ENCODE results near the gene KRT79. TPM values are rescaled to one million over a fixed set of nuclear protein-coding genes. Genes with fewer than 3 reads are reported as not detected.

The KRT79 gene
- total and polyA plus RNA-seq, 2 of the 8 experiments (the other 6 are each of a cell fraction or from before 2014, with no cell fraction given): not detected

- peak overlapping the region; percentile 87; the same call in 1 of the 2 replicates for H2BK12ac ChIP-seq (ENCODE audit: low read depth, low read length)
- H2BK15ac ChIP-seq (ENCODE audit: low read length): no peak overlapping the region; the same call in 1 of the 2 replicates
- POLR2A ChIA-PET (ENCODE audit: partially characterized antibody): no interaction called here
- H3K4me3 ChIP-seq (ENCODE audit: extremely low read depth in 1 of 4, insufficient read depth in 2 of 4, low read depth in 3 of 4, low read length in 4 of 4): no peak overlapping the region
- no peak overlapping the region for H2AFZ ChIP-seq (ENCODE audit: low read length)
- H2AK5ac ChIP-seq (ENCODE audit: low read depth, low read length): peak overlapping the region; percentile 76; the same call in 1 of the 2 replicates
- DNase-seq (ENCODE audit: low read depth in 1 of 2, low spot score in 2 of 2) (no peak), FAIRE-seq (no peak)
- no peak overlapping the region for H3K4ac ChIP-seq (replicated peaks; ENCODE audit: insufficient read length, low read depth, low read length)
- H2BK5ac ChIP-seq (ENCODE audit: low read depth, low read length): peak overlapping the region; percentile 52; the same call in 1 of the 2 replicates
- H4K5ac ChIP-seq (ENCODE audit: insufficient read length, low read depth, low read length): no peak overlapping the region
- no peak overlapping the region for H2BK20ac ChIP-seq (ENCODE audit: low read length)
- H3K56ac ChIP-seq (replicated peaks; ENCODE audit: insufficient read length, low read depth, low read length): no peak overlapping the region
- H3K27me3 ChIP-seq (replicated peaks in 1 of 4; ENCODE audit: control insufficient read depth in 3 of 4, extremely low read depth in 1 of 4, insufficient read depth in 3 of 4, low read length in 3 of 4): no peaks in the 10 kb centered on the region
- no peaks in the 10 kb centered on the region for H3K36me3 ChIP-seq (ENCODE audit: control insufficient read depth in 2 of 4, insufficient read depth in 4 of 4, low read length in 3 of 4)
- H3K79me1 ChIP-seq (ENCODE audit: low read depth, low read length): no peaks in the 10 kb centered on the region
- no peak overlapping the region for H3K9ac ChIP-seq (replicated peaks in 1 of 4; ENCODE audit: extremely low read depth in 1 of 4, low read depth in 3 of 4, low read length in 3 of 4)
- no peak overlapping the region for H4K8ac ChIP-seq (ENCODE audit: extremely low read depth, insufficient read depth, low read length)
- H3K79me2 ChIP-seq (ENCODE audit: control insufficient read depth in 1 of 2, insufficient read depth in 2 of 2, low read length in 2 of 2): no peaks in the 10 kb centered on the region
- H3K14ac ChIP-seq (ENCODE audit: insufficient read length): no peak overlapping the region
- 89% methylated on average over 5 of the region's 5 CpGs; no CpG with 5 or more reads in 1 of the 2 experiments for WGBS, 2 experiments (ENCODE audit: extremely low coverage in 1 of 2, insufficient coverage in 1 of 2, insufficient read length in 1 of 2, insufficient replicate concordance in 2 of 2, low coverage in 1 of 2, low lambda C conversion rate in 2 of 2, missing lambda C conversion rate in 1 of 2)
- no peak overlapping the region; the same call in 1 of the 2 replicates for H3K18ac ChIP-seq (ENCODE audit: extremely low read depth, low read length)
- no peak overlapping the region for H3K27ac ChIP-seq (ENCODE audit: low read depth, low read length)
- H3K4me1 ChIP-seq (replicated peaks in 1 of 4; ENCODE audit: control insufficient read depth in 3 of 4, insufficient read depth in 4 of 4, low read length in 3 of 4): peaks cover 0 to 11% (median 2%) of the 10 kb centered on the region in 4 experiments; a peak in 3 of 7 replicates
- no peaks in the 10 kb centered on the region; a peak in 1 of 4 replicates for H3K9me3 ChIP-seq (ENCODE audit: insufficient read depth in 2 of 2, low read depth in 1 of 2, low read length in 1 of 2)
- CTCF ChIA-PET (ENCODE audit: partially characterized antibody): interaction anchor here (0.6 to 3.3 kb wide), 3 partner anchors 8 to 544 kb away, joined by 3 to 20 read pairs (median 4); no protein-coding TSS in a partner anchor
- H4K91ac ChIP-seq (replicated peaks; ENCODE audit: insufficient read length, low read length): peak overlapping the region; percentile 2
- H3K4me2 ChIP-seq (ENCODE audit: insufficient read depth in 1 of 2, low read depth in 2 of 2, low read length in 2 of 2): peak overlapping the region; percentile 16 to 34; a peak in 2 of 4 replicates
- H3K23ac ChIP-seq (ENCODE audit: insufficient read length): no peak overlapping the region
- peak overlapping the region; percentile 24 for H2BK120ac ChIP-seq (replicated peaks; ENCODE audit: low read depth, low read length)
- no peaks in the 10 kb centered on the region for H4K20me1 ChIP-seq (replicated peaks in 1 of 2; ENCODE audit: control insufficient read depth in 1 of 2, insufficient read depth in 2 of 2, low read length in 2 of 2)
- H3K23me2 ChIP-seq (ENCODE audit: low read depth, low read length): peaks cover 2% of the 10 kb centered on the region; the same call in 1 of the 2 replicates
- TF ChIP-seq SP2 (IDR thresholded peaks at IDR 0.05; ENCODE audit: low read length): no peak
- no peak for TF ChIP-seq CHD1 (IDR thresholded peaks at IDR 0.05; ENCODE audit: low read depth, low read length)
- no peak for TF ChIP-seq SAP30 (IDR thresholded peaks at IDR 0.05; ENCODE audit: insufficient read depth, insufficient replicate concordance, low read length)
- no peak for TF ChIP-seq BRCA1 (IDR thresholded peaks at IDR 0.05; ENCODE audit: low read depth, low read length)
- no peak for TF ChIP-seq USF2 (IDR thresholded peaks at IDR 0.05; ENCODE audit: low read length)
- TF ChIP-seq POLR2AphosphoS5 (IDR thresholded peaks at IDR 0.05; ENCODE audit: low read depth, low read length): no peak
- no peak for TF ChIP-seq SRF (IDR thresholded peaks at IDR 0.05; ENCODE audit: low read depth, low read length)
- TF ChIP-seq TBP (IDR thresholded peaks at IDR 0.05; ENCODE audit: low read depth, low read length): no peak
- no peak for TF ChIP-seq RNF2 (IDR thresholded peaks at IDR 0.05; ENCODE audit: borderline replicate concordance, low read depth, low read length, missing control alignments, poor library complexity, severe bottlenecking)
- no peak for TF ChIP-seq CBX8 (IDR thresholded peaks at IDR 0.05; ENCODE audit: borderline replicate concordance, low read depth, low read length)
- TF ChIP-seq KDM5A (IDR thresholded peaks at IDR 0.05; ENCODE audit: low read length): no peak
Measured at GRCh38 chr12:52799505-52800211, 34.5 kb downstream of the KRT79 start.

Measured in H1 (cell line).